ENCODE data around the gene CASK.

GRCh38 chrX:41653125-41653524 is 270.2 kb downstream of the CASK start:
- TF ChIP-seq CTCF (IDR thresholded peaks at IDR 0.05; ENCODE audit: low read depth, low read length, missing input control) (no peak), ATF3 (IDR thresholded peaks at IDR 0.05) (no peak), TAF1 (conservative IDR thresholded peaks at IDR 0.05) (no peak), JUND (IDR thresholded peaks at IDR 0.05) (no peak), REST (IDR thresholded peaks at IDR 0.05) (no peak), RAD21 (IDR thresholded peaks at IDR 0.05) (no peak)
